Sigmoid colon (tissue), 3 donors: ENCODE measurements around the gene OR2T11.
"Not testable (repeated sequence)": the region's sequence is repeated elsewhere in the genome, so short reads cannot be mapped to it uniquely, and the experiment has no call there.

Experiments
- CTCF ChIP-seq, 4 experiments: fragments of 450-650 bp in 3 of 4; fragments of 200-600 bp in 1 of 4; IDR thresholded peaks; one replicate each; pipeline ENCODE4 v1.5.1; 2016 to 2019; ENCODE audit warnings: antibody characterized with exemption in 4 of 4, mild to moderate bottlenecking in 3 of 4, moderate library complexity in 2 of 4
- POLR2A ChIP-seq, 2 donors: fragments of 450-650 bp; IDR thresholded peaks; one replicate each; pipeline ENCODE4 v1.6.1; 2016; ENCODE audit warnings: antibody characterized with exemption in 2 of 2, mild to moderate bottlenecking in 2 of 2, moderate library complexity in 2 of 2

DNA sequence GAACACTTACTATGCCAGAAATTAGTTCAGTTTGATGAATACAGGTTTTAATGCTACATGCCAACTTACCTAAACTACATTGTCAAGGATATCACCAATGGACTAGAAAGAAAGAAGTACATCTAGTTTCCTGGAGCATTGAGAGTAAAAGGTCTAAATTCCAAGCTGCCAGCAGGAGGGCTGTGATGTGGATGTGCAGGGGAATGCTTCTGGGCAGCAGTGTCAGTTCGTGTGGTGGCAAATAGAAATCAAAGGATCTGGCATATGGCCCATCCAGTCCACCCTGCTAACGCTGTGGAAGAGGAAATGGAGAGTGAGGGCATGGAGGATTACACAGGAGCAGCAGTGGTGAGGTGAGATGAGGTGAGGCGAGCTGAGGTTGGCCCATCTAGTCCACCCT lies 10.3 kb upstream of the OR2T11 start, which contains the start of gene OR2T35:
- TF ChIP-seq CTCF, POLR2A (IDR thresholded peaks at IDR 0.05): not testable (repeated sequence)
